ENCODE results near the gene NUDT14.

NUDT14 gene

GRCh38 chr14:105206873-105207272 lies 25.8 kb upstream of the NUDT14 start:
- H4K20me1 ChIP-seq (ENCODE audit: insufficient read depth, low read length): no peaks in the 10 kb centered on the region
- H3K4me2 ChIP-seq (ENCODE audit: low read length): no peak overlapping the region
- no peaks in the 10 kb centered on the region for H3K9me3 ChIP-seq (ENCODE audit: insufficient read depth, low read length)
- TF ChIP-seq EZH2phosphoT487 (IDR thresholded peaks at IDR 0.05; ENCODE audit: low read depth): no peak
- no peak for TF ChIP-seq CTCF (IDR thresholded peaks at IDR 0.05; ENCODE audit: low read depth, low read length)
- no peaks in the 10 kb centered on the region for H3K79me2 ChIP-seq (ENCODE audit: low read length)
- H3K4me3 ChIP-seq (ENCODE audit: low read length): no peak overlapping the region
- no peak overlapping the region for H2AFZ ChIP-seq (ENCODE audit: low read depth, low read length)
- H3K36me3 ChIP-seq (replicated peaks; ENCODE audit: low read depth, low read length): no peaks in the 10 kb centered on the region
- H3K27ac ChIP-seq (ENCODE audit: low read length): no peak overlapping the region
- peaks cover 7% of the 10 kb centered on the region for H3K27me3 ChIP-seq (ENCODE audit: low read depth, low read length)
- H3K9ac ChIP-seq (ENCODE audit: low read length): no peak overlapping the region
- H3K4me1 ChIP-seq (ENCODE audit: low read length): no peaks in the 10 kb centered on the region

GRCh38 chr14:105205673-105206208 lies 24.6 kb upstream of the NUDT14 start:
- Histone ChIP-seq H4K20me1 (ENCODE audit: insufficient read depth, low read length) (no peaks in the 10 kb centered on the region), H3K4me2 (ENCODE audit: low read length) (no peak overlapping the region), H3K36me3 (replicated peaks; ENCODE audit: low read depth, low read length) (no peaks in the 10 kb centered on the region), H3K9ac (ENCODE audit: low read length) (no peak overlapping the region), H3K4me1 (ENCODE audit: low read length) (no peaks in the 10 kb centered on the region), H3K9me3 (ENCODE audit: insufficient read depth, low read length) (no peaks in the 10 kb centered on the region), H3K4me3 (ENCODE audit: low read length) (no peak overlapping the region), H3K27me3 (ENCODE audit: low read depth, low read length) (peaks cover 11% of the 10 kb centered on the region), H2AFZ (ENCODE audit: low read depth, low read length) (no peak overlapping the region), H3K27ac (ENCODE audit: low read length) (no peak overlapping the region), H3K79me2 (ENCODE audit: low read length) (no peaks in the 10 kb centered on the region)
- TF ChIP-seq EZH2phosphoT487 (IDR thresholded peaks at IDR 0.05; ENCODE audit: low read depth) (no peak), CTCF (IDR thresholded peaks at IDR 0.05; ENCODE audit: low read depth, low read length) (no peak)

- Histone ChIP-seq H3K4me1 (ENCODE audit: low read length) (no peaks in the 10 kb centered on the region), H4K20me1 (ENCODE audit: insufficient read depth, low read length) (no peaks in the 10 kb centered on the region), H3K27ac (ENCODE audit: low read length) (no peak overlapping the region), H3K4me2 (ENCODE audit: low read length) (no peak overlapping the region), H3K79me2 (ENCODE audit: low read length) (no peaks in the 10 kb centered on the region), H2AFZ (ENCODE audit: low read depth, low read length) (no peak overlapping the region), H3K27me3 (ENCODE audit: low read depth, low read length) (peaks cover 11% of the 10 kb centered on the region), H3K9ac (ENCODE audit: low read length) (no peak overlapping the region), H3K9me3 (ENCODE audit: insufficient read depth, low read length) (no peaks in the 10 kb centered on the region), H3K36me3 (replicated peaks; ENCODE audit: low read depth, low read length) (no peaks in the 10 kb centered on the region), H3K4me3 (ENCODE audit: low read length) (no peak overlapping the region)
- TF ChIP-seq EZH2phosphoT487 (IDR thresholded peaks at IDR 0.05; ENCODE audit: low read depth) (no peak), CTCF (IDR thresholded peaks at IDR 0.05; ENCODE audit: low read depth, low read length) (no peak)
These were observed 24.0 kb upstream of the NUDT14 start for GRCh38 chr14:105204931-105205672.

GRCh38 chr14:105204206-105204930 lies 23.3 kb upstream of the NUDT14 start:
- no peaks in the 10 kb centered on the region for H3K4me1 ChIP-seq (ENCODE audit: low read length)
- H3K27ac ChIP-seq (ENCODE audit: low read length): no peak overlapping the region
- no peak overlapping the region for H3K9ac ChIP-seq (ENCODE audit: low read length)
- no peak overlapping the region for H2AFZ ChIP-seq (ENCODE audit: low read depth, low read length)
- H3K4me2 ChIP-seq (ENCODE audit: low read length): no peak overlapping the region
- H3K9me3 ChIP-seq (ENCODE audit: insufficient read depth, low read length): no peaks in the 10 kb centered on the region
- no peak for TF ChIP-seq EZH2phosphoT487 (IDR thresholded peaks at IDR 0.05; ENCODE audit: low read depth)
- no peaks in the 10 kb centered on the region for H3K79me2 ChIP-seq (ENCODE audit: low read length)
- H4K20me1 ChIP-seq (ENCODE audit: insufficient read depth, low read length): no peaks in the 10 kb centered on the region
- no peak overlapping the region for H3K4me3 ChIP-seq (ENCODE audit: low read length)
- no peaks in the 10 kb centered on the region for H3K36me3 ChIP-seq (replicated peaks; ENCODE audit: low read depth, low read length)
- H3K27me3 ChIP-seq (ENCODE audit: low read depth, low read length): peaks cover 11% of the 10 kb centered on the region

All from OCI-LY3 (cell line).